ENCODE data around the gene KREMEN2.

Gene KREMEN2

DNA sequence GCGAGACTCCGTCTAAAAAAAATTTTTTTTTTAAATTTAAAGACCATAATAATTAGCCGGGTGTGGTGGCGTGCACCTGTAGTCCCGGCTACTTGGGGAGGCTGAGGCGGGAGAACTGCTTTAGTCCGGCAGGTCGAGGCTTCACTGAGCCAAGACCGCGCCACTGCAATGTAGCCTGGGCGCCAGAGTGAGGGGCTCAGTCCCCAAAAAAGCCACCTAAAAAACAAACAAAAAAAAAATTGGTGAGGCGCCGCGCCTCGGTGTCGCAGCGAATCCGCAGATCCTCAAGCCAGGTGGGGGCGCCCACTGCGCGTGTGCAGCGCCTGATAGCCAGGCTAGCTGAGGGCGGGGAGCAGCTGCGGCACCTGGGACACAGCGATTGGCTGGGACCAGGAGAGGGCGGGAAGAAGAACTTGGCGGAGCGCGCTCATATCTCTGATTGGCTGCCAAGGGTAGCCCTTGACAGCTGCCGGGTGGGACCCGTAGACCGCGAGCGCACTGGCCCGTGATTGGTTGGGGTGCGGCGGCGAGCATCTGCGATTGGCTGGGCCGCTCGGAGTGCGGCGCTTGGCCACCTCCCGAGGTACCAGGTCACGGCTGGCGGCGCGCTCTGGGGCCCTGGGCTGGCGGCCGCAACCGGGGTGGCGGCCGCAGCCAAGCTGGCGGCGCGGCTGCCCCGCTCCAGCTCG is 39.7 kb downstream of the KREMEN2 start:
- DNase-seq (ENCODE audit: low read depth in 3 of 3), result peak; percentile 92 to 97 (median 93)

DNA sequence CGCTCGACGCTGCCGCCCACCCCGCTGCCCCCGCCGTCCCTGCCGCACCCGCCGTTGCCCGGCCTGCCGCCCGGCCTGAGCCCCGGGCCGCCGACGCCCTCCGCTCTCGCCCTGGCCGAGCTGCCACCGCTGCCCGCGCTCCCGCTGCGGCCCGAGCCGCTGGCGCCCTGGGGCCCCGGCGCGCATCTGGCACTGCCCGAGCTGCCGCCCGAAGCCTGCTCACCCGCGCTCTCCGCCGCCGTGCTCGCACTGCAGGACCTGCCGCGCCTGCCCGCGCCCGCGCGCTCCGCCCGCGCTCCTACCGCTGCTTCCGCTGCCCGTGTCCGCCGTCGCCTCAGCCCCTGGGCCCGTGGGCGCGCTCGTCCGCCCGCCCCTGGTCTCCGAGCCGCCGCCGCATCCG is 40.2 kb downstream of the KREMEN2 start:
- DNase-seq (ENCODE audit: low read depth in 3 of 3), result no peak

DNA sequence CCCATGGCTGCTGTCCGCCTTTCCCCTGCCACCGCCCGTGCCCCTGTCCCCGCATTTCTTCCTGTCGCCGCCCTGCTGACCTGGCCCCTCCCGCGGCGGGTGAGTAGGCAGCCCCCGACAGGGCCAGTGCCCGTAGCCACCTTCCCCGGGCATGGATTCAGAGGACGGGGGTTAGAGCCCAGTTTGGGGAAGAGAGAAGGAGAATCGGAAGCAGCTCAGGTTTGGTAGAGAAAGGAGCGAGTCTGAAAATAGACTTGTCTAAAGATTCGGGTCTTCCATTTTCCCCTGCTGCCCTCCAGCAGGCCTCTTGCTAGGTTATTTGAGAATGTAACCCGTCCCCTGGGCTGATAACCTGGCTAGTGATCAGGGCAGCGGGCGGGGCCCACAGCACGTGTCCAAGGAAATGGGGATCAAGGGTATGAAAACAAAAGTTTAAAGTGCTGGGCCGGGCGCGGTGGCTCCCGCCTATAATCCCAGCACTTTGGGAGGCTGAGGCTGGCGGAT is 40.8 kb downstream of the KREMEN2 start:
- DNase-seq (ENCODE audit: low read depth in 3 of 3), result no peak

DNA sequence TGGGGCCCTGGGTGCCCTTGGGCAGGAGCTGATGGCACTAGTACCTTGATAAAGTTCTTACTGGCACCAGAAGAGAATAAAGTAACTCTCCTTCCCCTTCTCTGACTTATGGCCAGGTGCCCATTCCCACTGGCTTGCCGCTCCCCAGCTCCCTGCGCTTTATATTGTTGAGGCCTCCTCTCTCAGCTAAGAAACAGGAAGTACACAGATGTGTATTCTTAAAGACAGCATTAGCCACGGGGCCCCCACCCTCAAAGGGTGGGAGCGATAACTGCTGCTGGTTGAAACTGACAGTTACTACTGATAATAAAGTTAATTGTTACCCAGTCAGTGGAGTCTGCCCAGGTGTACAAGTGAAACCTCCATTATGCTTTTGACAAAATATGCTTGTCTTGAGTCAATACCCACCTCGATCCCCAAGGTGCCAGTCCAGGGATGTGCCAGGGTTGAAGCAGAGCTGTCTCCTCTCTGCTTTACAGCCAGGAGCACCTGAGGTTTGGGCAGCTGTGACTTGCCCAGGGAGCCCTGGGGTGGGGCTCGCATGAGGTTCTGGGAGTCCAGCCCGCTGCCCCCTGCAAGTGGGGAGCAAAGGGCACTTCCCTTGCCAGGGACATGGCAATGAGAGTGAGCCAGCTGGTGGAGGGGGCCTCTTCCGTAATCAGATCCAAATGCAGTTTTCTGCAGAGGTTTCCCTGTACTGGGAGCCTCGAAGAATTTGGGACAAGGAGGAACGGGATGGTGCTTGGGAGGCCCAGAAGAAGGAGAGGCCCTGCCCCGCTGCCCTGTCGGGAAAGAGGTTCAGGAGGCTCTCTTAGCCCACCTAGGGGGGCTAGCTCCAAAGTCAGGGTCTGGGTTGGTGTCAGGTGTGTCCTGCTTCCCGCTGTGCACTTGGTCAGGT is 43.2 kb downstream of the KREMEN2 start:
- DNase-seq (ENCODE audit: low read depth in 3 of 3), result no peak

DNA sequence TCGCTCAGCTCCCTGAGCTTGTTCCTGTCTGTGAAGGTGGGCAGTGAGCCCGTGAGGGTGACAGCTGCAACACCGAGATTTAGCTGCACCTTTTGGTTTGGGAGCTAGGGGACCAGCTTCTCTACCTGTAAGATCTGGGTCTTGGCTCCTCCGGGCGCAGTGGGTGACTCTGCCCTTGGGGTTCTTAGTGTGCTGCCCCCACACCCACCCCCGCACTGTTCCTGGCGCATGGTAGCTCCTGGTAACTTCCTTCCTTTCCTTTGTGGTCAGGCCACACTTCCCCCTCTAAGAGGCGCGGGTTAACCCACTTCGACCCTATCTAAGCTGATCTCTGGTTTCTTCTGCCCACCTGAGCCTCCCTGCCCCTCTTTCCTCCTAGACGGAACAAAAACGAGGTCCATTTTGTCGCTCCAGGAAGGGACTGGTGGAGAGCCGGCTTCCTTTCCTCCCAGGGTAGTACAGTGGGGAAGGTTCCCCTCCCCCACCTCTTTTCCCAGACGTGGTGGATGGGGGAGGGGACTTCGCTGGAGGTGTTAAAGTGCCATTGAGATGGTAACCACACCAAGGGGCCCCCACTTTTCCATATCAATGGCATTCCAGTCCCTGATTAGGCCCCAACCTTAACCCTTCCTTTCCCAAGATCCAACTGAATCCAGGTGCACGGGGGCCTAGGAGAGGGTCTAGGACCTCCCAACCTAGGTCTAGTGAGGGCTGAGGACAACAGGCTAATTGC is 44.0 kb downstream of the KREMEN2 start:
- no peak for DNase-seq (ENCODE audit: low read depth in 3 of 3)

DNA sequence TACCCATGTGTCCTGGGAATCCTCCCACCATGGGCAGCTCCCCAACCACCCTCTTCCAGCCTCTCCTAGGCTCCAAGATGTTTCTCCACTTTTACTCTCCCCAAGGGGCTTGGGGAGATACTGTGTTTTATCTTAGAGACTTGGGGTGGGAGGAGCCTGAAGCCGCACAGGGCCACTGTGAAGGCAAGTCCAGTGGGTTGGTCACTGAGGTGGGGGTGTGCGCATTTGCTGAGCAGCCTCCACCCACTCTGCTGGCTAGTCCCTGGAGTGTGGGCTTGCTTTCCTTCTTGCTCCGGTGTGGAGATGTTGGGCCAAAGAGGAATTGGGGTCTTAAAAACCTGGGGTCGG is 44.6 kb downstream of the KREMEN2 start:
- DNase-seq (ENCODE audit: low read depth in 3 of 3), result no peak

DNA sequence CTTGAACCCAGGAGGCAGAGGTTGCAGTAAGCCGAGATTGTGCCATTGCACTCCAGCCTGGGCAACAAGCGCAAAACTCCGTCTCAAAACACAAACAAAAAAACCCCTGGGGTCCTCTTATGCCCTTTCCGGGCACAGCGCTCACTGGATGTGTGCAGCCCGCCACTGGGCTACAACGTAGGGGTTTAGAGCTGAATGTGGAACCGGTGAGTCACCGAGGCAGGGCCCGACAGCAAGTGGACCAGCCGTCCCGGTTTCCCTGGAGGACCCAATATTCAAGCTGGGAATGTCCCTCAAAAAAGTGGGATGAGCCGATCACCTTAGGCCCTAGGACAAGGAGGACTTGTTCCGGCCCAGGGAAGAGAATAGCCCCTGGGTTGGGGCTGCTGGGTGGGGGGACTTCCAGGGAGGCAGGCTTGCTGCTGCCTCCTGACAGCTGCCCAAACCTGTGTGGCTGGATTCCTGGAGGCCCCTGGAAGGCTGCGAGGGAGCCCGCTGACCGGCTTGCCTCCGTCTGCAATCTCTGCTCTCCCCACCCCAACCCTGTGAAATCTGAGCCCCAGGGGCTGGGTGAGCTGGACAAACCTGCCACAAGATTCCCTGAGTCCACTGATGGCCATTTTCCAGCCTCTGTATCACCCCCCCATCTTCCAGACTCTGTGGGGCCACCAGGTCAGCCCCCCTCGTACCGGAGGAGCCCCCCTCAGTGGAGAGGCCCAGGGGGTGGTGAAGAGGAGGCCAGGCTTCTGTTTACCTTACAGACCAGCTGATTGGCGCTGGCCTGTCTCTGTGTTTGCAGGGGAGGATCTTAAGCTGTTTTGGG is 45.7 kb downstream of the KREMEN2 start:
- DNase-seq (ENCODE audit: low read depth in 3 of 3), result no peak

DNA sequence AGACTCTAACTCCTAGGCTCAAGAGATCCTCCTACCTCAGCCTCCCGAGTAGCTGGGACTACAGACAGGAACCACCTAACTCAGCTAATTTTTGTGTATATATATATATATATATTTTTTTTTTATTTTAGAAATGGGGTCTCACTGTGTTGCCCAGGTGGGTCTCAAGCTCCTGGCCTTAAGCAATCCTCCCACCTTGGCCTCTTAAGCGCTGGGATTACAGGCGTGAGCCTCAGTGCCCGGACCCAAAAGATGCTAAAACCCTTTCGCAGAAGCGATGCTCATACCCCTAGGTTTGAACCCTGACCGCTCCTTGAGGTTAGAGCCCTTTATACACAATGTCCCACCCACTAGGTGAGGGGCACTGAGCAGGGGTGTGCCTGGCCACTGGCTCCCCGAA is 46.4 kb downstream of the KREMEN2 start:
- DNase-seq (ENCODE audit: low read depth in 3 of 3), result no peak

DNA sequence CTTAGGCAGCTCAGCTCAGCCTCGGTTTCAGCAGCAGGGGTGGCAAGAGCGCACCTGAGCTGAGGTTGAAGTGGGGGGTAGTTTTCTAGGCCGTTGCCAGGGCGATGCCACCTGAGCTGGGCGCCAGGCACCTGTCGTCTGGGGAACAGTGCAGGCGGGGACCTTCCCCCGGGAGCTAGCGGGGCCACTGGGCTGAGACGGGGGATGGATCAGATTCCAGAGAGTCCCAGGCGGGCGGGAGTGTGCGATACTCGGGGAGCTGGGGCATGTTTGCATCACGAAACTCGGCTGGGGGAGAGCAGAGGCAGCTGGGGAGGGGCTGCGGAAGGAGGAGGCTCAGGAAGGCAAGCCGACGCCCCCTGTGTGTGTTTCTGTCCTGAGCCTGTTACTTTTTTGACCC is 48.2 kb downstream of the KREMEN2 start:
- DNase-seq (ENCODE audit: low read depth in 3 of 3), result no peak

DNA sequence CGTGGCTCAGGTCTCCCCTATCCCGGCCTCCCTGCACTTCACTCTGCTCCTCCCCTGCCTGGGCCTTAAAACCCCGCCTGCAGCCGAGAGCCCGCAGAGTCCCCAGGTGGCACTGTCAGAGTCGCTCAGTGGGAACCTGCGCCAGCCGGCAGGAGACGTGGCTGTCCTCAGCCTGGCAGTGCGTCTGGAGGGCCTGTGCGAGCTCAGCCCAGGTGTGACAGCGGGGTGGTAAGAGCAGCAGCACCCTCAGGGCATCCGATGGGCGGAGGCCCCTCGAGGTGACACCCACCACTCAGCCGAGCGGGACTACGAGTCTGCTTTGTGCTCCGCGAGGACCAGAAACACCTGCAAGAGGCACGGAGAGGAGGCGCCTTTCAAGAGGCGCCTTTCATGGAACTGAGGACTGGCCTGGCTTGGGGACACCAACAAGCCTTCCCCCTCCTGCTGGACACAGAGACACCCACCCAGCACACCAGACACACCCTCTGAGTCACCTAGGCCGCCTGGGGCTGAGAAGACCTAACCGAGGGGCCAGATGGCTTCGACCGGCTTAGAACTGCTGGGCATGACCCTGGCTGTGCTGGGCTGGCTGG is 48.8 kb downstream of the KREMEN2 start, which contains the start of gene CLDN9:
Gene CLDN9, plus strand, starts transcription at position 96 of the 593 bp plus-strand sequence. Its CDS starts 440 bp downstream, at position 536.
- DNase-seq (ENCODE audit: low read depth in 3 of 3), result no peak

DNA sequence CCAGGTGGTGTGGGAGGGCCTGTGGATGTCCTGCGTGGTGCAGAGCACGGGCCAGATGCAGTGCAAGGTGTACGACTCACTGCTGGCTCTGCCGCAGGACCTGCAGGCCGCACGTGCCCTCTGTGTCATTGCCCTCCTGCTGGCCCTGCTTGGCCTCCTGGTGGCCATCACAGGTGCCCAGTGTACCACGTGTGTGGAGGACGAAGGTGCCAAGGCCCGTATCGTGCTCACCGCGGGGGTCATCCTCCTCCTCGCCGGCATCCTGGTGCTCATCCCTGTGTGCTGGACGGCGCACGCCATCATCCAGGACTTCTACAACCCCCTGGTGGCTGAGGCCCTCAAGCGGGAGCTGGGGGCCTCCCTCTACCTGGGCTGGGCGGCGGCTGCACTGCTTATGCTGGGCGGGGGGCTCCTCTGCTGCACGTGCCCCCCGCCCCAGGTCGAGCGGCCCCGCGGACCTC is 49.4 kb downstream of the KREMEN2 start:
- DNase-seq (ENCODE audit: low read depth in 3 of 3), result no peak

DNA sequence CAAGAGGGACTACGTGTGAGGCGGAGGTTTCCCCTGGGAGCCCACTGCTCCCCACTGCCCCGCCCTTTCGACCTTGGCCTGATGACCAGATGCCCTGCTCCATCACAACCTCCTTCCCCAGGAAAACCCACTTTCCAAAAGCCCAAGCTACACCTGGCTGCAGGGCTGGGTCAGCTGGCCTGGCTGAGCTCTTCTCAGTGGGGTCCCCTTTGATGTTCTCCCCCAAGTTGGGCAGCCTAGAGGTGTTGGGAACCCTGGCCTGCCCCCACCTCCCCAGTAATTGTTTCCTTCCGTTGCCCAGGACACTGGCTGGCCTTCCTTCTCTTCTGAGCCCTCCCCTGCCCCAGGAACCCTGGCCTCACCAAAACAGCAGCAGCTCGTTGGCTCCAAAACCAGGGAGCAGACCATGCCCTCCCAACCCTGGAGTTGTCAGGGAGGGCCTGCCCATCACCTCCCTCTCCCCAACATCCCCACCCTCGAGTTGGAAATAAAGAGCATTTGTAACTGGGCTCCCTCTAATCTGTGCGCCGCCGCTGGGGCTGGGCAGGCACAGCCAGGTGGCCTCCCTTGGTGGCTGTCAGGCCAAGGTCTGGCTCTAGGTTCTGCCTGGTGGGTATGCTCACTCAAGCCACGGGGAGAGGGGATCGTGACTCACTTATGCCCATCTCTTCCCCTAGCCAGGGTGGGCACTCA is 50.1 kb downstream of the KREMEN2 start:
- DNase-seq (ENCODE audit: low read depth in 3 of 3), result no peak

DNA sequence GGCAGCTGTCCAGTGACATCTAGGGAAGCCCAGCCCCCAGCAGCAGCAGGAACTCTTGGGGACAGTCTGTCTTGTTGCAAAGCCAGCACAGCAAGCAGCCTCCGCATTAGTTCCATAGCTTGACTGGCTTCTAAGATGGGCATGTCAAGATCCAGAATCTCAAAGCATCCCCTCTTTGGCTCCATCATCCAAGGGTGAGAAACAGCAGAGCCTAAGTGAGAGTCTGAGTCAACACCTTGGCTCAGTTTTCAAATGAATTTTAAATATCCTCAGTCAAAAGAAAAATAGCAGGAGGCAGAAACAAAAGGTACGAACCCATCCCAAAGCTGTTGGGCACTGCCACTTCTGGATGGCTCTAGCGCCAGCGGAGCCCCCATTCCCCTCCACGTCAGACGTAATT is 50.9 kb downstream of the KREMEN2 start:
- no peak for DNase-seq (ENCODE audit: low read depth in 3 of 3)

DNA sequence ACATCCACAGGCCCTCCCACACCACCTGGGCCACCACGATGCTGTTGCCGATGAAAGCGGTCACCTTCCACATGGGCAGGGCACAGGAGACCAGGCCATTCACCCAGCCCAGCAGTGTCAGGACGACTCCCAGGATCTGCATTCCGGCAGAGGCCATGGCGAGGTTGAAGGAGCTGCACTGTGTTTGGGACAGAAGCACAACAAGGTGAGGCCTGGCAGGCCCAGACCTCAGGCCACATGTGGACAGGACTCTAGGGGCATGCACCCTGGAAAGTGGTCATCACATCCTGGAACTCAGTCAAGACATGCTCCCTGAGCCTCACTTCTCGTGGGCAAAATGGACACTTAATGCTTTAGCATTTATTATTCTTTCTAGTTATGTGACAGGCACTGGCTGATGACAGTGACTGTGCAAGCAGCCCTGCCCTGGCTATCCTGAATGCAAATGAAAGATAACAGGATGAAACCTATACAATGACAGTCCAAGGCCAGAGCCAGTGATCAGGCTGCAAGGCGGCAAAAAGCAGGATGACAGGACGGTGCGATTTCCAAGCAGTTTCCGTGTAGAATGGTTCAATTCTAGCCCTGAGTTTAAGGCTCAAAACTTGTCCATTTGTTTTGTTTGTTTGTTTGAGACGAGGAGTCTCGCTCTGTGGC is 51.9 kb downstream of the KREMEN2 start:
- DNase-seq (ENCODE audit: low read depth in 3 of 3), result no peak

DNA sequence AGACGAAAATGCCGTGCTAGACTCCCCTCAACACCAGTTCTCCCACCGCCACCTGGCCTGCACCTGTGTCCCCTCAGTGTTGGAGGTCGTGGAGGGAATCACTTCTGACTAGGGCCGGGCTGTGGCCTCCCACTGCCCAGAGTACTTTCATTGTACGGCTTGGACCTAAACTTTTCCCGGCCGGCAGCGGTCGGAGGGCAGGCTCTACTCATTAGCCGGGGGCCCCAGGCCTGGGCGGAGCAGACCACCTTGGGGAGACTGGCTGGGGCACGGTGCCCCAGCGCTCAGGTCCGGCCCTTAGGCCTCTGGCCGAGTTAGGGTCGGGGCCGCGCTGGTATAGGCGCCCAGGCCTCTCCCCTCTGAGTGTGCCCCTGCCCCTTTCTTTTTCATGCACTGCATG is 53.3 kb downstream of the KREMEN2 start:
- no peak for DNase-seq (ENCODE audit: low read depth in 3 of 3)

Data from stimulated activated CD4-positive, alpha-beta T cell treated with anti-CD3 and anti-CD28 coated beads, TNF-alpha, amount 100 ng/mL, for 24 hours (primary cell).